Vagina (tissue), 2 donors: ENCODE results near the gene ATPAF1.

Experiments used
- POLR2A ChIP-seq, 2 donors: fragments of 450-650 bp; IDR thresholded peaks; one replicate each; pipeline ENCODE4 v1.6.1; 2017; ENCODE audit warnings: antibody characterized with exemption in 2 of 2, mild to moderate bottlenecking in 2 of 2, moderate library complexity in 2 of 2
- POLR2AphosphoS5 ChIP-seq, 2 donors: sonication (generic); formaldehyde crosslinking; IDR thresholded peaks; one replicate each; pipeline ENCODE4 v1.9.0; 2017; ENCODE audit warnings: antibody characterized with exemption in 2 of 2, mild to moderate bottlenecking in 2 of 2, low read depth in 1 of 2; ENCODE audit not compliant: insufficient read depth in 1 of 2
- TF ChIP-seq, protein P1 (sequence below), 3 experiments: fragments of 450-650 bp in 2 of 3; fragments of 200-600 bp in 1 of 3; sonication (generic) in 1 of 3; IDR thresholded peaks; one replicate each; pipeline ENCODE4 v1.5.1; 2017 to 2019; ENCODE audit warnings: antibody characterized with exemption in 3 of 3, mild to moderate bottlenecking in 2 of 3, moderate library complexity in 2 of 3

DNA sequence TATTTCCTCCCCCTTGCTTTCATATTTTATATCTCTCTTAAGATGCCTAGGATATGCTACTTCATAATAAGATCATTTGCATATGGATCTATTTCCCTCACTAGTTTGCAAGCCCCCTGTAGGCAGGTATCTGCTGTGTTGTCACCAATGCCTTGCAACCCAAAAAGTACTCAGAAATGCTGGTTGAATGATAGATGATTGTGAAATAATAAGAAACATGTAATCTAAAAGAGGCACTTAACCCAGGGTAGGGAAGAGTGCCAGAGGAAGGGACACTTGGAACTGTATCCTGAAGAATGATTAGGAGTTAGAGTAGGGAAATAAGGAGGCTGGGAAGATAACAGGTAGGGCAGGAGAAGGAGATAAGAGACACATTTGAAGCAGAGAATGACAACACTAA is 12.3 kb downstream of the ATPAF1 start:
- TF ChIP-seq POLR2A (IDR thresholded peaks at IDR 0.05) (no peak), POLR2AphosphoS5 (IDR thresholded peaks at IDR 0.05; ENCODE audit: insufficient read depth in 1 of 2, low read depth in 1 of 2) (no peak)
- TF ChIP-seq, protein P1, sequence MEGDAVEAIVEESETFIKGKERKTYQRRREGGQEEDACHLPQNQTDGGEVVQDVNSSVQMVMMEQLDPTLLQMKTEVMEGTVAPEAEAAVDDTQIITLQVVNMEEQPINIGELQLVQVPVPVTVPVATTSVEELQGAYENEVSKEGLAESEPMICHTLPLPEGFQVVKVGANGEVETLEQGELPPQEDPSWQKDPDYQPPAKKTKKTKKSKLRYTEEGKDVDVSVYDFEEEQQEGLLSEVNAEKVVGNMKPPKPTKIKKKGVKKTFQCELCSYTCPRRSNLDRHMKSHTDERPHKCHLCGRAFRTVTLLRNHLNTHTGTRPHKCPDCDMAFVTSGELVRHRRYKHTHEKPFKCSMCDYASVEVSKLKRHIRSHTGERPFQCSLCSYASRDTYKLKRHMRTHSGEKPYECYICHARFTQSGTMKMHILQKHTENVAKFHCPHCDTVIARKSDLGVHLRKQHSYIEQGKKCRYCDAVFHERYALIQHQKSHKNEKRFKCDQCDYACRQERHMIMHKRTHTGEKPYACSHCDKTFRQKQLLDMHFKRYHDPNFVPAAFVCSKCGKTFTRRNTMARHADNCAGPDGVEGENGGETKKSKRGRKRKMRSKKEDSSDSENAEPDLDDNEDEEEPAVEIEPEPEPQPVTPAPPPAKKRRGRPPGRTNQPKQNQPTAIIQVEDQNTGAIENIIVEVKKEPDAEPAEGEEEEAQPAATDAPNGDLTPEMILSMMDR (IDR thresholded peaks at IDR 0.05), result no peak
